ENCODE measurements around the gene SERINC2. TPM values are rescaled to one million over a fixed set of nuclear protein-coding genes. Genes with fewer than 3 reads are reported as not detected.
"Not testable (repeated sequence)": the region's sequence is repeated elsewhere in the genome, so short reads cannot be mapped to it uniquely, and the experiment has no call there.

The SERINC2 gene
- total and polyA plus RNA-seq, 2 donors (not counting 1 experiment from before 2014, with no cell fraction given) = 0.75 to 1.4 TPM

GRCh38 chr1:31478167-31478566 is 65.2 kb downstream of the SERINC2 start:
- Histone ChIP-seq H3K79me2 (ENCODE audit: control insufficient read depth, insufficient read depth, low read length) (no peaks in the 10 kb centered on the region), H3K4me2 (replicated peaks; ENCODE audit: low read depth, low read length, poor library complexity, severe bottlenecking) (no peak overlapping the region), H3K27me3 (replicated peaks in 1 of 4; ENCODE audit: control extremely low read depth in 1 of 4, control insufficient read depth in 3 of 4, insufficient read depth in 4 of 4, low read length in 3 of 4) (peaks cover 0 to 10% (median 0%) of the 10 kb centered on the region in 4 experiments), H3K9ac (ENCODE audit: low read length) (no peak overlapping the region), H2AFZ (ENCODE audit: insufficient read depth, low read depth, low read length, poor library complexity, severe bottlenecking) (no peak overlapping the region), H3K9me3 (ENCODE audit: control extremely low read depth in 1 of 3, control insufficient read depth in 2 of 3, insufficient read depth in 1 of 3, low read length in 2 of 3) (peaks cover 0 to 6% (median 3%) of the 10 kb centered on the region in 3 donors), H3K27ac (ENCODE audit: low read length in 2 of 2) (no peak overlapping the region), H3K4me1 (ENCODE audit: control insufficient read depth in 2 of 2, insufficient read depth in 2 of 2, low read length in 2 of 2) (peaks cover 1 to 10% of the 10 kb centered on the region in 2 donors), H4K20me1 (ENCODE audit: control insufficient read depth, insufficient read depth, low read length, poor library complexity, severe bottlenecking) (no peaks in the 10 kb centered on the region), H3K4me3 (ENCODE audit: control extremely low read depth in 1 of 5, extremely low read depth in 1 of 5, insufficient read depth in 1 of 5, low read depth in 2 of 5, low read length in 4 of 5) (no peak overlapping the region), H3K36me3 (replicated peaks in 1 of 2; ENCODE audit: control extremely low read depth in 1 of 2, control insufficient read depth in 1 of 2, extremely low read depth in 1 of 2, insufficient read depth in 2 of 2, low read length in 1 of 2) (no peaks in the 10 kb centered on the region)
- intact Hi-C loops (cut with micrococcal nuclease) = no loop called here
- Mint-ChIP-seq H3K27me3 (peaks cover 8% of the 10 kb centered on the region), H3K27ac (no peak overlapping the region), H3K4me1 (peaks cover 10% of the 10 kb centered on the region), H3K9me3 (ENCODE audit: insufficient read depth) (peaks cover 5% of the 10 kb centered on the region), H3K4me3 (no peak overlapping the region)
- DNase-seq = no peak
- TF ChIP-seq EZH2 (IDR thresholded peaks at IDR 0.05; ENCODE audit: borderline replicate concordance, insufficient read depth, low read depth, low read length, poor library complexity, severe bottlenecking) = no peak
- TF ChIP-seq, protein P1, sequence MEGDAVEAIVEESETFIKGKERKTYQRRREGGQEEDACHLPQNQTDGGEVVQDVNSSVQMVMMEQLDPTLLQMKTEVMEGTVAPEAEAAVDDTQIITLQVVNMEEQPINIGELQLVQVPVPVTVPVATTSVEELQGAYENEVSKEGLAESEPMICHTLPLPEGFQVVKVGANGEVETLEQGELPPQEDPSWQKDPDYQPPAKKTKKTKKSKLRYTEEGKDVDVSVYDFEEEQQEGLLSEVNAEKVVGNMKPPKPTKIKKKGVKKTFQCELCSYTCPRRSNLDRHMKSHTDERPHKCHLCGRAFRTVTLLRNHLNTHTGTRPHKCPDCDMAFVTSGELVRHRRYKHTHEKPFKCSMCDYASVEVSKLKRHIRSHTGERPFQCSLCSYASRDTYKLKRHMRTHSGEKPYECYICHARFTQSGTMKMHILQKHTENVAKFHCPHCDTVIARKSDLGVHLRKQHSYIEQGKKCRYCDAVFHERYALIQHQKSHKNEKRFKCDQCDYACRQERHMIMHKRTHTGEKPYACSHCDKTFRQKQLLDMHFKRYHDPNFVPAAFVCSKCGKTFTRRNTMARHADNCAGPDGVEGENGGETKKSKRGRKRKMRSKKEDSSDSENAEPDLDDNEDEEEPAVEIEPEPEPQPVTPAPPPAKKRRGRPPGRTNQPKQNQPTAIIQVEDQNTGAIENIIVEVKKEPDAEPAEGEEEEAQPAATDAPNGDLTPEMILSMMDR (IDR thresholded peaks at IDR 0.05) = no peak
- ChIA-PET CTCF (no interaction called here), POLR2A (no interaction called here)
- 88% methylated on average over 2 of the region's 2 CpGs for WGBS (ENCODE audit: insufficient coverage)
- no peak for ATAC-seq (ENCODE audit: low read depth)

GRCh38 chr1:31479811-31480210 is 66.8 kb downstream of the SERINC2 start:
- peaks cover 5% of the 10 kb centered on the region for H3K9me3 Mint-ChIP-seq (ENCODE audit: insufficient read depth)
- H3K27ac Mint-ChIP-seq = no peak overlapping the region
- TF ChIP-seq EZH2 (IDR thresholded peaks at IDR 0.05; ENCODE audit: borderline replicate concordance, insufficient read depth, low read depth, low read length, poor library complexity, severe bottlenecking) = no peak
- TF ChIP-seq, protein P1 (IDR thresholded peaks at IDR 0.05) = no peak
- H3K4me3 Mint-ChIP-seq = no peak overlapping the region
- no CpG with 5 or more reads among the region's 2 CpGs for WGBS (ENCODE audit: insufficient coverage)
- no peak overlapping the region for H3K9ac ChIP-seq (ENCODE audit: low read length)
- peaks cover 0 to 5% (median 3%) of the 10 kb centered on the region in 3 donors for H3K9me3 ChIP-seq (ENCODE audit: control extremely low read depth in 1 of 3, control insufficient read depth in 2 of 3, insufficient read depth in 1 of 3, low read length in 2 of 3)
- ATAC-seq (ENCODE audit: low read depth) (no peak), DNase-seq (no peak)
- H3K27me3 ChIP-seq (replicated peaks in 1 of 4; ENCODE audit: control extremely low read depth in 1 of 4, control insufficient read depth in 3 of 4, insufficient read depth in 4 of 4, low read length in 3 of 4) = peaks cover 0 to 10% (median 0%) of the 10 kb centered on the region in 4 experiments
- POLR2A ChIA-PET = no interaction called here
- peaks cover 15% of the 10 kb centered on the region for H3K4me1 Mint-ChIP-seq
- H3K4me2 ChIP-seq (replicated peaks; ENCODE audit: low read depth, low read length, poor library complexity, severe bottlenecking) = no peak overlapping the region
- no peak overlapping the region for H3K27ac ChIP-seq (ENCODE audit: low read length in 2 of 2)
- peaks cover 4 to 17% of the 10 kb centered on the region in 2 donors for H3K4me1 ChIP-seq (ENCODE audit: control insufficient read depth in 2 of 2, insufficient read depth in 2 of 2, low read length in 2 of 2)
- no peak overlapping the region for H2AFZ ChIP-seq (ENCODE audit: insufficient read depth, low read depth, low read length, poor library complexity, severe bottlenecking)
- peaks cover 5% of the 10 kb centered on the region for H3K27me3 Mint-ChIP-seq
- no peaks in the 10 kb centered on the region for H3K79me2 ChIP-seq (ENCODE audit: control insufficient read depth, insufficient read depth, low read length)
- H3K36me3 ChIP-seq (replicated peaks in 1 of 2; ENCODE audit: control extremely low read depth in 1 of 2, control insufficient read depth in 1 of 2, extremely low read depth in 1 of 2, insufficient read depth in 2 of 2, low read length in 1 of 2) = no peaks in the 10 kb centered on the region
- CTCF ChIA-PET = no interaction called here
- H3K4me3 ChIP-seq (ENCODE audit: control extremely low read depth in 1 of 5, extremely low read depth in 1 of 5, insufficient read depth in 1 of 5, low read depth in 2 of 5, low read length in 4 of 5) = no peak overlapping the region
- intact Hi-C loops (cut with micrococcal nuclease) = no loop called here
- no peaks in the 10 kb centered on the region for H4K20me1 ChIP-seq (ENCODE audit: control insufficient read depth, insufficient read depth, low read length, poor library complexity, severe bottlenecking)

GRCh38 chr1:31480426-31480825 is 67.4 kb downstream of the SERINC2 start:
- ATAC-seq (ENCODE audit: low read depth); H3K27me3 Mint-ChIP-seq; POLR2A ChIA-PET; H3K9me3 Mint-ChIP-seq (ENCODE audit: insufficient read depth); H2AFZ ChIP-seq (ENCODE audit: insufficient read depth, low read depth, low read length, poor library complexity, severe bottlenecking); intact Hi-C loops (cut with micrococcal nuclease); H3K9me3 ChIP-seq (ENCODE audit: control extremely low read depth in 1 of 3, control insufficient read depth in 2 of 3, insufficient read depth in 1 of 3, low read length in 2 of 3); H3K27ac Mint-ChIP-seq; H3K4me3 Mint-ChIP-seq; H3K9ac ChIP-seq (ENCODE audit: low read length); H3K4me3 ChIP-seq (ENCODE audit: control extremely low read depth in 1 of 5, extremely low read depth in 1 of 5, insufficient read depth in 1 of 5, low read depth in 2 of 5, low read length in 4 of 5); H3K27ac ChIP-seq (ENCODE audit: low read length in 2 of 2); CTCF ChIA-PET; H4K20me1 ChIP-seq (ENCODE audit: control insufficient read depth, insufficient read depth, low read length, poor library complexity, severe bottlenecking); DNase-seq; H3K4me2 ChIP-seq (replicated peaks; ENCODE audit: low read depth, low read length, poor library complexity, severe bottlenecking); H3K36me3 ChIP-seq (replicated peaks in 1 of 2; ENCODE audit: control extremely low read depth in 1 of 2, control insufficient read depth in 1 of 2, extremely low read depth in 1 of 2, insufficient read depth in 2 of 2, low read length in 1 of 2); H3K79me2 ChIP-seq (ENCODE audit: control insufficient read depth, insufficient read depth, low read length): not testable (repeated sequence)
- Histone ChIP-seq H3K4me1 (ENCODE audit: control insufficient read depth in 2 of 2, insufficient read depth in 2 of 2, low read length in 2 of 2) (peaks cover 4 to 17% of the 10 kb centered on the region in 2 donors), H3K27me3 (replicated peaks in 1 of 4; ENCODE audit: control extremely low read depth in 1 of 4, control insufficient read depth in 3 of 4, insufficient read depth in 4 of 4, low read length in 3 of 4) (peaks cover 0 to 10% (median 0%) of the 10 kb centered on the region in 4 experiments)
- peaks cover 15% of the 10 kb centered on the region for H3K4me1 Mint-ChIP-seq
- whole genome bisulfite sequencing (ENCODE audit: insufficient coverage) = no CpG with 5 or more reads among the region's 4 CpGs
